Esophagus squamous epithelium (tissue), 4 donors: ENCODE results near the gene TMEM272.

Experiments used
- POLR2A ChIP-seq, 4 donors: fragments of 450-650 bp; IDR thresholded peaks; one replicate each; pipeline ENCODE4 v1.6.1; 2017; ENCODE audit warnings: antibody characterized with exemption in 4 of 4, mild to moderate bottlenecking in 4 of 4, moderate library complexity in 3 of 4
- TF ChIP-seq, protein P1 (sequence below), 6 experiments: fragments of 450-650 bp in 4 of 6; fragments of 200-600 bp in 2 of 6; sonication (generic) in 2 of 6; IDR thresholded peaks; one replicate each; pipeline ENCODE4 v1.5.1; 2016 to 2019; ENCODE audit warnings: antibody characterized with exemption in 6 of 6, mild to moderate bottlenecking in 4 of 6, moderate library complexity in 4 of 6

DNA sequence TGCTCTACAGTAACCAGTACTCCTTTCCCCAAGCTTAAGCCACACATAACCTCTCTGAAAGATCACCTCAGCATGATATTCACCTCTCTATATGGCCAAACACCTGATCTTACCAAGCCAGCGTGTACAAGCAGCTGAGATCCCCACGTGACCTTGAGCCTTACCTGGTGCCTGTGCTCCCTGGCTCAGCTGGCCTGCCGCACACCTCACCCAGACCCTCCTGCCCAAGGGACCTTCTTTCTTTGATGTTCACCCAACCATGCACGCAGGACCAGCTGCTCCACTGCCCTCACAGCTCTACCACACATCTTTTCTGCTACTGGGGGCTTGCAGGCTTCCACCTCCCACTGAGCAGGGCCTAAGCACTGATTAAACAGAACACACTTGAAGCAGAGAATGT is 50.0 kb downstream of the TMEM272 start:
- TF ChIP-seq, protein P1, sequence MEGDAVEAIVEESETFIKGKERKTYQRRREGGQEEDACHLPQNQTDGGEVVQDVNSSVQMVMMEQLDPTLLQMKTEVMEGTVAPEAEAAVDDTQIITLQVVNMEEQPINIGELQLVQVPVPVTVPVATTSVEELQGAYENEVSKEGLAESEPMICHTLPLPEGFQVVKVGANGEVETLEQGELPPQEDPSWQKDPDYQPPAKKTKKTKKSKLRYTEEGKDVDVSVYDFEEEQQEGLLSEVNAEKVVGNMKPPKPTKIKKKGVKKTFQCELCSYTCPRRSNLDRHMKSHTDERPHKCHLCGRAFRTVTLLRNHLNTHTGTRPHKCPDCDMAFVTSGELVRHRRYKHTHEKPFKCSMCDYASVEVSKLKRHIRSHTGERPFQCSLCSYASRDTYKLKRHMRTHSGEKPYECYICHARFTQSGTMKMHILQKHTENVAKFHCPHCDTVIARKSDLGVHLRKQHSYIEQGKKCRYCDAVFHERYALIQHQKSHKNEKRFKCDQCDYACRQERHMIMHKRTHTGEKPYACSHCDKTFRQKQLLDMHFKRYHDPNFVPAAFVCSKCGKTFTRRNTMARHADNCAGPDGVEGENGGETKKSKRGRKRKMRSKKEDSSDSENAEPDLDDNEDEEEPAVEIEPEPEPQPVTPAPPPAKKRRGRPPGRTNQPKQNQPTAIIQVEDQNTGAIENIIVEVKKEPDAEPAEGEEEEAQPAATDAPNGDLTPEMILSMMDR (IDR thresholded peaks at IDR 0.05): no peak
- no peak for TF ChIP-seq POLR2A (IDR thresholded peaks at IDR 0.05)
